SK-N-SH (cell line): ENCODE results near the gene CHST13.

ENCODE experiments used
- EP300 ChIP-seq, 2 experiments: IDR thresholded peaks; 2 replicates each; pipeline versions ENCODE4 v1.4.0 to v1.6.1; 2012; ENCODE audit warnings: borderline replicate concordance in 1 of 2, low read depth in 1 of 2, low read length in 1 of 2
- GABPA ChIP-seq: IDR thresholded peaks from 2 replicates; pipeline ENCODE4 v1.4.0; 2012; ENCODE audit warnings: low read depth, mild to moderate bottlenecking
- POLR2AphosphoS5 ChIP-seq: IDR thresholded peaks from 2 replicates; pipeline ENCODE4 v1.6.1; 2012; ENCODE audit warnings: low read depth, low read length
- RAD21 ChIP-seq: IDR thresholded peaks from 2 replicates; pipeline ENCODE4 v1.6.1; 2012; ENCODE audit warnings: mild to moderate bottlenecking, low read length
- RXRA ChIP-seq: IDR thresholded peaks from 2 replicates; pipeline ENCODE4 v1.4.0; 2012; ENCODE audit warnings: low read depth, mild to moderate bottlenecking, borderline replicate concordance
- TF ChIP-seq, protein P1 (sequence below): IDR thresholded peaks from 2 replicates; pipeline ENCODE4 v1.4.0; 2012; ENCODE audit warnings: low read depth
- TF ChIP-seq, protein P2 (sequence below): fragments of 200-600 bp; sonication (generic); IDR thresholded peaks from 2 replicates; pipeline ENCODE4 v1.6.1; 2017; ENCODE audit warnings: antibody characterized with exemption, mild to moderate bottlenecking, moderate library complexity
- TF ChIP-seq, protein P3 (sequence below): IDR thresholded peaks from 2 replicates; pipeline ENCODE4 v1.4.0; 2012; ENCODE audit warnings: low read depth, borderline replicate concordance

DNA sequence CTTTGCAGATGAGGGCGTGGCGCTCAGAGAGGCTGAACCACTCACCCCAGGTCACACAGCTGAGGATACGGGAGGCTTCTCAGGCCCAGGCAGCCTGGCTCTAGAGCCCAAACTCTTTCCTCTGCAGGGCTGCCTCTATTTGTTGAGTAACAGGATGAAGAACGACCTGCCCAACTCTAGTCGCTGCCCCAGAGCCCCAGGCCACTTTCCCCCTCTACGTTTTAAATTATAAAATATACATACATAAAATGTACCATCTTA, 29.1 kb upstream of the CHST13 start:
- TF ChIP-seq, protein P1, sequence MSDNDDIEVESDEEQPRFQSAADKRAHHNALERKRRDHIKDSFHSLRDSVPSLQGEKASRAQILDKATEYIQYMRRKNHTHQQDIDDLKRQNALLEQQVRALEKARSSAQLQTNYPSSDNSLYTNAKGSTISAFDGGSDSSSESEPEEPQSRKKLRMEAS = no peak
- TF ChIP-seq POLR2AphosphoS5 = no peak
- no peak for TF ChIP-seq RXRA
- TF ChIP-seq, protein P2, sequence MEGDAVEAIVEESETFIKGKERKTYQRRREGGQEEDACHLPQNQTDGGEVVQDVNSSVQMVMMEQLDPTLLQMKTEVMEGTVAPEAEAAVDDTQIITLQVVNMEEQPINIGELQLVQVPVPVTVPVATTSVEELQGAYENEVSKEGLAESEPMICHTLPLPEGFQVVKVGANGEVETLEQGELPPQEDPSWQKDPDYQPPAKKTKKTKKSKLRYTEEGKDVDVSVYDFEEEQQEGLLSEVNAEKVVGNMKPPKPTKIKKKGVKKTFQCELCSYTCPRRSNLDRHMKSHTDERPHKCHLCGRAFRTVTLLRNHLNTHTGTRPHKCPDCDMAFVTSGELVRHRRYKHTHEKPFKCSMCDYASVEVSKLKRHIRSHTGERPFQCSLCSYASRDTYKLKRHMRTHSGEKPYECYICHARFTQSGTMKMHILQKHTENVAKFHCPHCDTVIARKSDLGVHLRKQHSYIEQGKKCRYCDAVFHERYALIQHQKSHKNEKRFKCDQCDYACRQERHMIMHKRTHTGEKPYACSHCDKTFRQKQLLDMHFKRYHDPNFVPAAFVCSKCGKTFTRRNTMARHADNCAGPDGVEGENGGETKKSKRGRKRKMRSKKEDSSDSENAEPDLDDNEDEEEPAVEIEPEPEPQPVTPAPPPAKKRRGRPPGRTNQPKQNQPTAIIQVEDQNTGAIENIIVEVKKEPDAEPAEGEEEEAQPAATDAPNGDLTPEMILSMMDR = no peak
- TF ChIP-seq RAD21 = no peak
- no peak for TF ChIP-seq GABPA
- no peak for TF ChIP-seq EP300 (IDR thresholded peaks at IDR 0.05; ENCODE audit: borderline replicate concordance in 1 of 2, low read depth in 1 of 2, low read length in 1 of 2)
- TF ChIP-seq, protein P3, sequence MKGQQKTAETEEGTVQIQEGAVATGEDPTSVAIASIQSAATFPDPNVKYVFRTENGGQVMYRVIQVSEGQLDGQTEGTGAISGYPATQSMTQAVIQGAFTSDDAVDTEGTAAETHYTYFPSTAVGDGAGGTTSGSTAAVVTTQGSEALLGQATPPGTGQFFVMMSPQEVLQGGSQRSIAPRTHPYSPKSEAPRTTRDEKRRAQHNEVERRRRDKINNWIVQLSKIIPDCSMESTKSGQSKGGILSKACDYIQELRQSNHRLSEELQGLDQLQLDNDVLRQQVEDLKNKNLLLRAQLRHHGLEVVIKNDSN = no peak
